MM.1S (cell line): Measurements from ENCODE around the gene FPGS.

Experiments used
- CTCF ChIP-seq: fragments of 300-600 bp; sonication (generic); IDR thresholded peaks from 2 replicates; pipeline ENCODE4 v1.5.1; 2016; ENCODE audit warnings: antibody characterized with exemption, low read length, mixed read lengths
- EZH2 ChIP-seq: fragments of 300-600 bp; sonication (generic); optimal IDR thresholded peaks from 2 replicates; pipeline ENCODE3; 2017; ENCODE audit warnings: low read depth, mild to moderate bottlenecking, antibody characterized with exemption, low read length, mixed read lengths

- no peak for TF ChIP-seq CTCF
- TF ChIP-seq EZH2, result no peak
Observed at GRCh38 chr9:127837346-127837745, 34.7 kb downstream of the FPGS start.
